Measurements from ENCODE around the gene GPD2.
"Not testable (repeated sequence)": the region's sequence is repeated elsewhere in the genome, so short reads cannot be mapped to it uniquely, and the experiment has no call there.

- TF ChIP-seq USF1 (CRISPR knock-in tag; IDR thresholded peaks at IDR 0.05); CTCF (IDR thresholded peaks at IDR 0.05); EMX1 (CRISPR knock-in tag; IDR thresholded peaks at IDR 0.05): not testable (repeated sequence)
These were observed 92.4 kb downstream of the GPD2 start for GRCh38 chr2:156528583-156528982.
